HG02610 (cell line): ENCODE data around the gene MAPK8IP1.

Source experiments
- ATAC-seq: cut with Tn5 transposase; IDR thresholded peaks from one replicate; pipeline ENCODE4 v1.9.1; 2021; ENCODE audit warnings: mild to moderate bottlenecking, moderate library complexity; ENCODE audit not compliant: unreplicated experiment

Gene MAPK8IP1

GRCh38 chr11:45859661-45860140, 25.8 kb upstream of the MAPK8IP1 start:
- no peak for ATAC-seq

GRCh38 chr11:45860348-45860747, 25.1 kb upstream of the MAPK8IP1 start:
- ATAC-seq, result no peak

GRCh38 chr11:45860764-45861510, 24.5 kb upstream of the MAPK8IP1 start:
- no peak for ATAC-seq

GRCh38 chr11:45864041-45864440, 21.4 kb upstream of the MAPK8IP1 start:
- no peak for ATAC-seq

- ATAC-seq, result no peak
Observed at GRCh38 chr11:45869551-45869950, 15.9 kb upstream of the MAPK8IP1 start.

GRCh38 chr11:45870706-45871105, 14.7 kb upstream of the MAPK8IP1 start:
- ATAC-seq, result no peak

GRCh38 chr11:45871638-45872037, 13.8 kb upstream of the MAPK8IP1 start:
- no peak for ATAC-seq

GRCh38 chr11:45872651-45873356, 12.6 kb upstream of the MAPK8IP1 start:
- ATAC-seq, result no peak

- ATAC-seq, result no peak
Observed at GRCh38 chr11:45876401-45876800, 9.1 kb upstream of the MAPK8IP1 start.

GRCh38 chr11:45877221-45877620, 8.2 kb upstream of the MAPK8IP1 start:
- ATAC-seq, result no peak

- ATAC-seq, result no peak
Observed at GRCh38 chr11:45877845-45878244, 7.6 kb upstream of the MAPK8IP1 start.

GRCh38 chr11:45879803-45880686, 5.4 kb upstream of the MAPK8IP1 start:
- no peak for ATAC-seq

GRCh38 chr11:45880772-45881570, 4.5 kb upstream of the MAPK8IP1 start:
- no peak for ATAC-seq

- ATAC-seq, result no peak
Observed at GRCh38 chr11:45881708-45882368, 3.6 kb upstream of the MAPK8IP1 start.

GRCh38 chr11:45884596-45885185, 760 bp upstream of the MAPK8IP1 start:
- no peak for ATAC-seq

GRCh38 chr11:45885921-45886721, 670 bp downstream of the MAPK8IP1 start:
- no peak for ATAC-seq

- ATAC-seq, result no peak
Observed at GRCh38 chr11:45886816-45887520, 1.5 kb downstream of the MAPK8IP1 start.

- ATAC-seq, result no peak
Observed at GRCh38 chr11:45887587-45887986, 2.1 kb downstream of the MAPK8IP1 start.
